GM19438 (cell line): ENCODE results near the gene SMOC1.
"Not testable (repeated sequence)": the region's sequence is repeated elsewhere in the genome, so short reads cannot be mapped to it uniquely, and the experiment has no call there.

Experiments
- ATAC-seq: cut with Tn5 transposase; IDR thresholded peaks from one replicate; pipeline ENCODE4 v1.9.1; 2021; ENCODE audit warnings: low read depth; ENCODE audit not compliant: unreplicated experiment

SMOC1 gene

DNA sequence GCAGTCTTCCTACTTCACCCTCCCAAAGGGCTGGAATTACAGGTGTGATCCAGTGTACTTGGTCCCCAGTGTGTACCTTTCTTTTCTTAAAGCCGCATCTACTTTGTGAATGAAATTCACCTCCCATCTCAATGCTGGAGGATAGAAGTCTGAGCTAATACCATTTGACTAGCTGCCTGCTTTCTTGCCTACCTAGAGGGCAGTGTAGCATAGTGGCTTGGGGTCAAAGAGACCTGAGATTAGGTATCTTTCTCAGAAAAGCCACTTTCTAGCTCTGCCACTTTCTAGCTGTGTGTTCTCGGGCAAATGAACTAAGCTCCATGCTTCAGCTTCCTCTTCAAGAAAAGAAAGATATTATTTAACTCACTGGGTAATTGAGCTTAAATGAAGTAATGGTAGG lies 16.9 kb downstream of the SMOC1 start:
- ATAC-seq, result no peak

DNA sequence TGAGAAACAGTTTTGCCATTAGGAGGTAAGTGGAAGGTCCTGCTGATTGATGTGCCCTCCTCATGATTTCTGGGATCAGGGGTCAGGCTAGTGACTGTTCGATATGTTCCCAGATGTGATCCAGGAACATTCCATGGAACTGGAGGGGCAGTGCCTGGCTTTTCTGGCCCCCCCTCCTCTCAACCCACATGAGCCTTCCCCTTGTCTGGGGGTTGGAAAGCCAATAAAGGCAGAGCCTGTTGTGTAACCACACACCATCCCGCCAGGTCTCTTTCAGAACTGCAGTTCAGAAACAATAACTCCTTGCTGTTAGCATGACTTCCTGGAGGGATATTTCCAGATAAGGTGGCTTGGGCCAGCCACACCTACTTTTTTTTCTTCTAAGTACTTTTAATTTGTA lies 17.8 kb downstream of the SMOC1 start:
- no peak for ATAC-seq

DNA sequence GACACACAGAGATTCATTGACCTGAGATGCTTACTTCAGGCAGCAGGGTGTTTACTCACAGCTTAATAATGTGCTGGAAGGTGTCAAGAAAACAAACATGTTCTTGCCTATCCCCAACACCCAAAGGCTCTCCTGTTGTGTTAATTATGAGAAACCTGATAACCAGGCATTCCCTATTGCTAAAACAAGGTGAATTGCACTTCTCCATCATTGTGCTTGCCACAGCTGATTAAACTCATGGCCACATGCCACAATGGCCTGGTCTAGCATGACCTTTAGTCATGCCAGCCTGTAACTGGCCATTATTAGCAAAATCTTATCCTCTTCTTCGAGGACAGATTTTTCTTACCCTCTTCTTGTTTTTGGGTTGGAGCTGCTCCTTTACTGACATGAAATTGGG lies 21.4 kb downstream of the SMOC1 start:
- ATAC-seq, result no peak

DNA sequence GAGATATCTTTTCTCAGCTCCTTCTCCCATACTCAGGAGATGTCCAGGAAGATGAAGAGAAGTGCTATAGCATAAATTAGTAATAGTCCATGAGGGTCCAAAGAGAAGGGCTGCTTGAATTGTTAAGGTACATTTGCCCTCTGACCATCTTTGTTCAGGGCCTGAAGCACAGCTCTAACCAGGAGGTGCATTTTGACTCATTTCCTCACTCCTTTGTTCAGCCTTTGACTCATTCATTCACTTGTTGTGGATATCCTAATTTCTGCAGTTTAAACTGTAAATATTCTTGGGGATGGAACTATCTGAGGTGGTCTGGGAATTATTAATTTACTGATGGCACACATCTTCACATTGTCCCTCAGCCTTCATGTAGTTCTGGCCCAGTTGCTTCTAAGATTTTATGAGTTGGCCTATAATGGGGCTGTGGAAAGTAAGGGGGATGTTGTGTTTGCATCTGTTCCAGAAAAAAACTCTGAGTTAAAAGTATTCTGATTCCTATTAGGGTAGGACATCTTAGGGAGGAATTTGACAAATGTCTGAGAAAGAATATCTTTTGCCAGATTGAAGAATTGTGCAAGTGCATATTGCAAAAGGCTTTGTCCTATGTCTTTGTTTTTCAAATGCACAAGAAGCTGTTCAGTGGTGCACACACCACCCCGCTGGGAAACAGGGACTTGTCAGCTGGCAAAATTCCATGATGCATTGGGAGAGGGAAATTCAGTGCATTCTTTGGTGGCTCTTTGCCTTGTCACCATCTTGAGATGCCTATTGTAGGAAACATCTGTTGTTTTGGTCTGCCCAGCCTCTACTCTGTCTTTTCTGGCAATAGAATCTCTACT lies 22.1 kb downstream of the SMOC1 start:
- no peak for ATAC-seq

DNA sequence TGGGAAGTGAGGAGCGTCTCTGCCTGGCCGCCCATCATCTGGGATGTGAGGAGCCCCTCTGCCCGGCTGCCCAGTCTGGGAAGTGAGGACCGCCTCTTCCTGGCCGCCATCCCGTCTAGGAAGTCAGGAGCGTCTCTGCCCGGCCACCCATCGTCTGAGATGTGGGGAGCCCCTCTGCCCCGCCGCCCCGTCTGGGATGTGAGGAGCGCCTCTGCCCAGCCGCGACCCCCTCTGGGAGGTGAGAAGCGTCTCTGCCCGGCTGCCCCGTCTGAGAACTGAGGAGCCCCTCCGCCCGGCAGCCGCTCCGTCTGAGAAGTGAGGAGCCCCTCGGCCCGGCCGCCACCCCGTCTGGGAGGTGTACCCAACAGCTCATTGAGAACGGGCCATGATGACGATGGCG lies 23.8 kb downstream of the SMOC1 start:
- not testable (repeated sequence) for ATAC-seq

DNA sequence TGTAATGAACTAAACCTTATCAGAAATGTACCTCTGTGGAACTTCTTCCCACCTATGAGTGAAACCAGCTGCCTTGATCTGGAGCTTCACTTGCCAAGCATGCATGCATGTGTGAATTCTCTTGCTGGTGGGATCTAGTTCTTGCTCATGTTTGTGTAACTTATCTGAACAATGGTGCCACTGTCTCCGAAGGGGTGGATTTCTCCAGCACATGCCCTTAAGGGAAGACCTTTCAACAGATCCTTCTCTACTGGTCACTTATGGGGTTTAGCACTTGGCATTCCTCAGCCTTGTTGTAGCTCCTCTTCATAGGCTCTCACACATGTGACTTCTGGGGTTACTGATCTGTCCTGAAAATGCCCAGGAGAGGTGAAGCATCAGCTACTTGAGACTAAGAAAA lies 25.0 kb downstream of the SMOC1 start:
- ATAC-seq, result no peak

DNA sequence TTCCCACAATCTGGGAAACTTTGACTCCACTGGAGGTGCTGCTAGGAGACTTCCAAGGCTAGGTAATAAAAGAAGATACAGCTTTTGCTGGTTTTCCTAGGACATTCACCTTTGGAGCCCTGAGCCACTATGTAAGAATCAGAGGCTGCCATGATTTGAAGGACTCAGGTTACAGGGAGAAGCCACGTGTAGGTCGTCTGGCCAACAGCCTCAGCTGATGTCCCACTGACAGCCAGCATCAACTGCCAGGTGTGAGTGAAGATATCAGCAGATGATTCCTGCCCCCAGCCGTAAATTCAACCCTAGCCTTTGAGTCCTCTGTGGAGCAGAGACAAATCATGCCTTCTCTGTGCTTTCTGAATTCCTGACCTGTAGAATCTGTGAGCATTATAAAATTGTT lies 27.0 kb downstream of the SMOC1 start:
- ATAC-seq, result no peak

DNA sequence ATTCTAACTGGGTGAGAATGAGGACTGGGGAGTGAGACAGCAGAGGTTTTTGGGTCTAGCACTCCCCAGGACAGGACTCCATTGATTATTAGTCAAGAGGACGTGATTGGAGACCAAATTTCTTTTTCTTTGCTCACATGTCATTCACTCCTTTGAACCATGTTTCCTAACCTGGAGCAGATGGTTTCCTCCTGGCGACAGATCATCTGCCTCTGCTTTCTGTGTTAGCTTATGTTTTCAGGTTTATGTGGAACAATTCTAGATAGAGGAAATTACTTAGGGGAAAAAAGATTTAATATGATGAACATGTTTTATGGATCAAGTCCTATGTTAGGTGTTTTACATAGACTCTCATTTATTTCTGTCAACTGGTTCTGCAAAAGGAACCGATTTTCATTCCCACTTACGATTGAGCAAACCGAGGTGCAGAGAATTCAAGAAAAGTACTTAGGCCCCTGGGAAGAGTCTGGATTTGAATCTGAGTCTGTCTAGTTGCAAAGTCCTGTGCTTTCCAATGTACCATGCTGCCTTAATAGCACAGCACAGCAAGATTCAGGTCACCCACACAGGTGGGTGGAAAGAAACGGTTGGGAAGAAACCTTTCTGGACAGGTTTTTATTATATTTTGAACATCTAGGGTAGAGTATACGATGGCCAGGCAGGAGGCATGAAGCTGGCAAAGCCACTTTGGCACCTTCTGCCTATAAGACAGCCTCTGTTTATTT lies 30.8 kb downstream of the SMOC1 start:
- ATAC-seq, result no peak

DNA sequence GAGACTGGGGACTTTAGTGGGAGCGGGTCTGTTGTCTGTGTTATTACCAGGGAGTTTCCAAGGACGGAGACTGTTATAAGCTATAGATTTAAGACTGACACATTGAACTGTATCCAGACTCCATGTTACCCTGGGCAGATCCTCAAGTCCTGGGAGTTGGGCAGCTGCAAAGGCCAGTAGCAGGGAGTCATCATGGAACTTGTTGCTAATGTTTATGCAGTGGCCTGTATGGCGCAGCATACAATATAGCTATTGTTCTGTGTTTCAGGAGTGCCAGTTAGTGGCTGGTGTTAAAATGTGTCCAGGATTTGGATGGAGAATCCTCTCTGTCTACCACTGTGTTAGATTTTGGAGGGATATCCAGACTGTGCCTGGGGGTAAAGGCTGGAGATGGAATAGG lies 31.7 kb downstream of the SMOC1 start:
- ATAC-seq, result no peak

DNA sequence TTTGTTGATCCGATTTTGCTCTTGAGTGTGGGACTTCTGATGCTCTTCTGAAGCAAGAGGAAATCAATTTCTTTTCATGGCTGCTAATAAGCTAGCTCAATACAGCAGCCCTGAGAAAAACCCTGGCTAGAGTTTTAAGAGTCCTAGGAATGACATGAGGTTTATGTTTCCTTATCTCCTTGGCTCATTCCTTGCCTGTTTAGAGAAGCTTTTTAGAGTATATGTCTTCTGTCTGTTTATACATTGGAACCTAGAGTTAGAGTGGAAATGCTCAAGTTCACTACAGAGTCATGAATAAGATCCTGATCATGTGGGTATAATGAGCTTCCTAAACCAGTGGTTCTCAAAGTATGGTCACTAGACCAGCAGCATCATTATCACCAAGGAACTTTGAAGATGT lies 34.5 kb downstream of the SMOC1 start:
- no peak for ATAC-seq

DNA sequence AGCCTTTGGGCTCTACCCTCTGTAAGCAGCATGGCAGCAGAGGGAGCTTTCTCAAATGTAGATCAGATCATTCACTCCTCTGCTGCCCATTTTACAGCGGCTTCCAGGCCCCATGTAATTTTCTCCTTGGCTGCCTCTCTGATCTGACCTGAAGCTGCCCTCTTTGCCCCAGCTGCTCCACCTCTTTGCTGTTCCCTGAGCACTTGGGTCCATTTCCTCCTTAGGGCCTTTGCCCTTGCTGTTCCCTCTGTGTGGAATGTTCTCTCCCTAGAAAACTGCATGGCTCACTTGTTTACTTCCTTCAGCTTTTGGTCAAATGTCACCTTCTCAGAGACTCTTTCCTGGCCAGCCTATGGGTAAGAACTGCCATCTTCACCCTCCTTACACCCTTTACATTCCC lies 37.2 kb downstream of the SMOC1 start:
- no peak for ATAC-seq

DNA sequence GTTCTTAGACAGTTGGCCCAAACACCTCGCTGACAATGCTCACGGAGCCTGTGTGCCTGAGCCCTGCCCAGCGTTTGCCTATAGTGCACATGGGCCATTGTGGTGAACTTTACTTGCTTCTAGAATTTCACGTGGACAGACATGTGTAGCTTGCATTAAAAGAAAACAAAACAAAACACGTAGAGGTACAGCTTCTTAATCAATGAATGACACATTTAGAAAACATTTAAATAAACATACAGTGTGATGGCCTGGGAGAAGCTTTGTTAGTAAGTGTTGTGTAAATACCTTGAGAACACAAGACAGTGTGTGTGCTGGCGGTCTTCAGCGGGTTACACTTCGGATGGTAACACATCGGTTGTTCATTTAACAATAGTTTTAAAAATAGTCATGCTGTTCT lies 38.1 kb downstream of the SMOC1 start:
- ATAC-seq, result no peak

DNA sequence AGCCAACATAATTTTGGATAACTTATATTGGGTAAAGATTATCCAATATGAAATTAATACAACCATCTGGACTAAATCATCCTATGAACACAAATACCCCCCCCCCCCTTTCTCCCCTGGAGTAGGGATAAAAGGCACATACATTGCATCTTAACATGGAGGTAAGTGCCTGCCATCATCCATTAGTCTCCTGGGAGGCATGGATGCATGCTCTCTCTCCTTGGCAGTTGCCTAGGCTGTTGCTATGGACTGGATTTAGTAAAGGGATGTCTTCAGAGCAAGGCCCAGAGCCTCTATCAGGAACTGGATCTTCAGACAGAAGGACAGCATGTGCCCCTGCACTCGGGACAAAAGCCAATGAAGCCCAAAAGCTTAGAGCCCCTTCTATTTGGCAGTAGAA lies 40.6 kb downstream of the SMOC1 start:
- ATAC-seq, result no peak

DNA sequence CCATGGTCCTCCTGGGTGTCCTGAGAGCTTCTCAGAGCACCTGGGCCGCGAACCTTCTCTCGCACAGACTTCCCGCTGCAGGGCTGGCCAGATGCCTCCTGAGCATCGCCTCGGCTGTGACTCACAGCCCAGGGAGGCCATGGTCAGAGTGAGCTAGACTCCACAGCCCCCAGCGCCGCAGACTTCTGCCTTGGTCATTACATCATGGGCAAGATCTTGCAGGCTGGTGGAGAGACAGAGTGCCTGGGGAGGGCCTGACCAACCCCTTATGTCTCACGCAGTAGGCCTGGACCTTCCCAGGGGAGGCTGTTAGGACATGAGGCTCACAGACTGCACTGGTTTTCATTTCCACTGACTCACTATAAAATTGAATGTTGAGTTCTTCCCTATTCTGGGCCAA lies 41.8 kb downstream of the SMOC1 start:
- ATAC-seq, result no peak

DNA sequence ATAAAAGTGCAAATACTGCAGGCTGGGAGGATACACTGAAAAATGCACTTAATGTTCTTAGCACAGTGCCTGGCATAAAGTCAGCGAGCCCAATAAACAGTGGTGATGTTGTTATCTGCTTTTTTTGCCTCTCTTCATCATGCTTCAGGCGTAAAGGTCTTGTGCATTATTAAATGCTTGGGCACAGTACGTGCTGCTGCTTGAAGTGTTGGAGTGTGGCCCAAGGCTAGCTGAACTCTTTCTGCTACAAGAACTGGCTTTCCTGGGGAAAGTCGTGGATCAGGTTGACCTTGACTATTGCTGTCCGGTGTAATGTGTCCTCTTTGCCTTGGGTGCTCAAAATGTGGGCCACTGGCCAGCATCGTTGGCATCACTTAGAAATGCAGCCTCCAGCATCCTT lies 43.0 kb downstream of the SMOC1 start:
- no peak for ATAC-seq

DNA sequence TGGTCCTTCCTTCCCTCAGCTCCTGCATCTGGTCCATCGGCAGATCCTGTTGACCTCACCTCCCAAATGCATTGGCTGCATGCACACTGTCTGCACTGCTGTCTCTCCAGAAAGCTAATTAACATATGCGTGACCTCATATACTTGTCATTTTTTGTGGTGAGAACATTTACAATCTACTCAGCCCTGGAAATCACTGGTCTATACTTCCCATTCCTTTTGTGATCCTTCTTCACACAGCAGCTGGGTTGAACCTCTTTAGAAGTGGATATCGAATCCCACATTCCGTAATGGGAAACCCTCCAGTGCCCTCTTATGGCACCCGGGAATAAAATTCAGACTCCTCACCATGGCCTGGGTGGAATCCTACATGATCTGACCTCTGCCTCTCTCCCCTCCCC lies 45.0 kb downstream of the SMOC1 start:
- no peak for ATAC-seq

DNA sequence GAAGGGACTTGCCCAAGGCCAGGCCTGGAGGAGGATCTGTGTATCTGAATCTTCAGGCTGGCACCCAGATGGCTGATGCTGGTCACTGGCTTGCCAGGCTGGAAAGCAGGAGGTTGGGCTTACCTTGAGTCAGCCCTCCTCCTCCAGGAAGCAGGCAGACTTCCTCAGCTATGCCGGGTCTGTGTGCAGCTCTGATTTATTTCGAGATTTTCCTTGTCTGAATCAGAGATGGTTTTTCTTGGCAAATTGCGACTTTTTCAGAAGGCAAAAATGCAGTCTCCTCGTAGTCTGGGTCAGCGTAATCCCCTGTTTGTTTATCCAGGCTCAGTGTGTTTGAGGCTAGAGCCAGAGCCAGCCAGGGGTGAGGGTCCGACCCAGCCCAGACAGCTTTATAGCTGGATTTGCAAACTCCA lies 48.9 kb downstream of the SMOC1 start:
- ATAC-seq, result no peak

DNA sequence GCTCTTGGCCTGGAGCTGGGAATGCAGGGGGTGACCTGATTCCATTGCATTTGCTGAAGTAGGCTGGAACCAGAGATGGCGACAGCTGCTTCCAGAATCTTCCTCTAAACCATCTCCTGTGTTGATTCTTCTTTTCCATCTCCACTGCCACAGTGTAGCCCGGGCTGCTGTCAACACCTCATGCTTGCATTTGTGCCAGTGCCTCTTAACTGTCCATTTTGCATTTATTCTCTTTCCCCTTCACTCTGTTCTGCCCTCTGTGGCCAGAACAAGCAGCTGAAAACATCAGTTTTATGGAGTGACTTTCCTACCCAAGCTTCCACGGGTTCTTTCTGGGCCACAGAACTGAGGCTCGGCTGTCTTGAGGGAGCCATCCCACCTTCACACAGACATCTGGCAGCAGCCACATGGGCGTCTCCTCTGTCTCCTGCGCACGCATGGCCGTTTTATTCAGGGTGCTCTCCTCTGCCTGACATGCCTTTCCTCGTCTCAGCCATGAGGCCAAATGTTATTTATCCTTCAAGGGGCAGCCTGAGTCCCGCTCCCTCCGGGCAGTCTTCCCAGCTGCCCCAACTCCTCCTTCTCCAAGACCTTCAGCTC lies 51.7 kb downstream of the SMOC1 start:
- no peak for ATAC-seq

DNA sequence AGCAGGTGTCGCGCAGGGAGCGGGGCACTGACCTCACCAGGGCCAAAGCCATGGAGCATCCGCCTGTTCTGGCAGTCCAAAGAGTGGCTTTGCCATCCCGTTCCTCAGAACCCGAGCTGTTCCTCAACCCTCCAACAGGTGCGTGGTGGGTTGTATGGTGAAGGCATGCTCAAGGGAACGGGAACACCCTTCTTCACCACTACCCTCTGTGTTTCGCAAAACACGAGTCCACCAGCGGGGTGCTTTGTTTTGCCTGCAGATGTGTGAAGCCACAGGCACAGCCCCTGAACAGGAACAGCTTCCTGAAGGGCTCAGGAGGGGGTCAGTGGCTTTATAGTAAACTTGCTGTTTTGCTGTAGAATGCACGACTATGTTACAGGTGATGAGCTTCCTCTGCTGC lies 52.7 kb downstream of the SMOC1 start:
- ATAC-seq, result no peak

DNA sequence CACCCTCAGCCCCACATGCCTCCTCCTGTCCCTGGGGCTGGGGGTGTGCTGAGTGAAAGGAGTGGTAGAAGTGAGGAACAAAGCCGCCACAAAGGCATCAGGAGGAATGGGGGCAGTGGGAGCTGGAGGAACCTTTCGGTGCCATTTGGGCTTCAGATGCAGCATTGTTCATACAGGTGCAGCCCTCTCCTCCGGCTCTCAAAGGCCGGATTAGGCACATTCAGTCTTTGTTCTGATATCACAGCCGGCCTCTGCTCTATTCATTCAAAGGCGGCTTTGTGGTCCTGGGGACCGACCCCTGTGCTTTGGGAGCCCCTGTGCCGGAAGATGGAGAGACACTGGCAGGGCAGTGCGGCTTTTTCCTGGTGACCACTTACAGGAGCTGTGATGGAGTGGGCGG lies 53.2 kb downstream of the SMOC1 start:
- ATAC-seq, result no peak

DNA sequence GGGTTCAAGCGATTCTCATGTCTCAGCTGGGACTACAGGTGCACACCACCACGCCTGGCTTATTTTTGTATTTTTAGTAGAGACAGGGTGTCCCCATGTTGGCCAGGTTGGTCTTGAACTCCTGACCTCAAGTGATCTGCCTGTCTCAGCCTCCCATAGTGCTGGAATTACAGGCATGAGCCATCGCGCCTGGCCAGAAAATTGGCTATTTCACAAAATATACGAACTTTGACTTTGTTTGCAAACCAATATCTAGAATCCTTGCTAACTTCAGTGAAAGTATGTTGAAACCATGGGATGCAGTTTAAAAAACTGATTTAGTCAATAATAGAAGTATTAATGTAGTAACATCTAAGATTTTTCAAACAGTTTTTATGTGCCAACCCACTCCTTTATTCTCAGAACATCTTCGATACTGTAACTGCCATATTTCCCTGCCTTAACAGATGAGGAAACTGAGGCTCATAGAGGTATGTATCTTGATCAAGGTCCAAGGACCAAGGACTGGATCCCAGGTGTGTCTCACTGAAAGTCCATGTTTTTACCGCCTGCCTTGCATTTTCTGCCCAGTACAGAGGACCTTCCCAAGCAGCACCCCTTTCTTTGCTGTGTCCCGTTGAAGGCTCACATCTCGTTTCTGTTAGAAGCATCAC lies 54.5 kb downstream of the SMOC1 start:
- no peak for ATAC-seq
